ENCODE data around the gene SCAI.
"Not testable (repeated sequence)": the region's sequence is repeated elsewhere in the genome, so short reads cannot be mapped to it uniquely, and the experiment has no call there.

SCAI gene

GRCh38 chr9:125106285-125106893 lies 36.9 kb downstream of the SCAI start:
- DNase-seq (ENCODE audit: low read depth in 3 of 3, low spot score in 1 of 3): no peak

GRCh38 chr9:125103770-125104460 lies 39.4 kb downstream of the SCAI start:
- no peak for DNase-seq (ENCODE audit: low read depth in 3 of 3, low spot score in 1 of 3)

- no peak for DNase-seq (ENCODE audit: low read depth in 3 of 3, low spot score in 1 of 3)
Measured at GRCh38 chr9:125103021-125103420, 40.3 kb downstream of the SCAI start.

- no peak for DNase-seq (ENCODE audit: low read depth in 3 of 3, low spot score in 1 of 3)
Measured at GRCh38 chr9:125100822-125101221, 42.5 kb downstream of the SCAI start.

GRCh38 chr9:125099816-125100215 lies 43.5 kb downstream of the SCAI start:
- no peak for DNase-seq (ENCODE audit: low read depth in 3 of 3, low spot score in 1 of 3)

- no peak for DNase-seq (ENCODE audit: low read depth in 3 of 3, low spot score in 1 of 3)
Measured at GRCh38 chr9:125095821-125096443, 47.4 kb downstream of the SCAI start.

GRCh38 chr9:125091121-125091520 lies 52.2 kb downstream of the SCAI start:
- no peak for DNase-seq (ENCODE audit: low read depth in 3 of 3, low spot score in 1 of 3)

GRCh38 chr9:125089331-125089730 lies 54.0 kb downstream of the SCAI start:
- no peak for DNase-seq (ENCODE audit: low read depth in 3 of 3, low spot score in 1 of 3)

- DNase-seq (ENCODE audit: low read depth in 3 of 3, low spot score in 1 of 3): no peak
Measured at GRCh38 chr9:125088752-125089151, 54.6 kb downstream of the SCAI start.

GRCh38 chr9:125085703-125086477 lies 57.4 kb downstream of the SCAI start:
- DNase-seq (ENCODE audit: low read depth in 3 of 3, low spot score in 1 of 3): no peak

GRCh38 chr9:125082197-125082596 lies 61.1 kb downstream of the SCAI start:
- not testable (repeated sequence) for DNase-seq (ENCODE audit: low read depth in 3 of 3, low spot score in 1 of 3)

- not testable (repeated sequence) for DNase-seq (ENCODE audit: low read depth in 3 of 3, low spot score in 1 of 3)
Measured at GRCh38 chr9:125080797-125081196, 62.5 kb downstream of the SCAI start.

- DNase-seq (ENCODE audit: low read depth in 3 of 3, low spot score in 1 of 3): no peak
Measured at GRCh38 chr9:125079931-125080330, 63.4 kb downstream of the SCAI start.

- DNase-seq (ENCODE audit: low read depth in 3 of 3, low spot score in 1 of 3): no peak
Measured at GRCh38 chr9:125075997-125076396, 67.3 kb downstream of the SCAI start.

- no peak for DNase-seq (ENCODE audit: low read depth in 3 of 3, low spot score in 1 of 3)
Measured at GRCh38 chr9:125074976-125075375, 68.4 kb downstream of the SCAI start.

- no peak for DNase-seq (ENCODE audit: low read depth in 3 of 3, low spot score in 1 of 3)
Measured at GRCh38 chr9:125066839-125067619, 76.3 kb downstream of the SCAI start.

GRCh38 chr9:125061391-125061790 lies 81.9 kb downstream of the SCAI start:
- no peak for DNase-seq (ENCODE audit: low read depth in 3 of 3, low spot score in 1 of 3)

- DNase-seq (ENCODE audit: low read depth in 3 of 3, low spot score in 1 of 3): no peak
Measured at GRCh38 chr9:125049212-125050049, 93.9 kb downstream of the SCAI start.

GRCh38 chr9:125043631-125044030 lies 99.7 kb downstream of the SCAI start:
- no peak for DNase-seq (ENCODE audit: low read depth in 3 of 3, low spot score in 1 of 3)

GRCh38 chr9:125043148-125043547 lies 100.2 kb downstream of the SCAI start:
- no peak for DNase-seq (ENCODE audit: low read depth in 3 of 3, low spot score in 1 of 3)
